HG03108 (cell line): ENCODE results near the gene ACSM5.

Experiments
- ATAC-seq: cut with Tn5 transposase; IDR thresholded peaks from one replicate; pipeline ENCODE4 v1.9.1; 2021; ENCODE audit warnings: moderate library complexity; ENCODE audit not compliant: unreplicated experiment

Gene ACSM5, protein sequence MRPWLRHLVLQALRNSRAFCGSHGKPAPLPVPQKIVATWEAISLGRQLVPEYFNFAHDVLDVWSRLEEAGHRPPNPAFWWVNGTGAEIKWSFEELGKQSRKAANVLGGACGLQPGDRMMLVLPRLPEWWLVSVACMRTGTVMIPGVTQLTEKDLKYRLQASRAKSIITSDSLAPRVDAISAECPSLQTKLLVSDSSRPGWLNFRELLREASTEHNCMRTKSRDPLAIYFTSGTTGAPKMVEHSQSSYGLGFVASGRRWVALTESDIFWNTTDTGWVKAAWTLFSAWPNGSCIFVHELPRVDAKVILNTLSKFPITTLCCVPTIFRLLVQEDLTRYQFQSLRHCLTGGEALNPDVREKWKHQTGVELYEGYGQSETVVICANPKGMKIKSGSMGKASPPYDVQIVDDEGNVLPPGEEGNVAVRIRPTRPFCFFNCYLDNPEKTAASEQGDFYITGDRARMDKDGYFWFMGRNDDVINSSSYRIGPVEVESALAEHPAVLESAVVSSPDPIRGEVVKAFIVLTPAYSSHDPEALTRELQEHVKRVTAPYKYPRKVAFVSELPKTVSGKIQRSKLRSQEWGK

DNA sequence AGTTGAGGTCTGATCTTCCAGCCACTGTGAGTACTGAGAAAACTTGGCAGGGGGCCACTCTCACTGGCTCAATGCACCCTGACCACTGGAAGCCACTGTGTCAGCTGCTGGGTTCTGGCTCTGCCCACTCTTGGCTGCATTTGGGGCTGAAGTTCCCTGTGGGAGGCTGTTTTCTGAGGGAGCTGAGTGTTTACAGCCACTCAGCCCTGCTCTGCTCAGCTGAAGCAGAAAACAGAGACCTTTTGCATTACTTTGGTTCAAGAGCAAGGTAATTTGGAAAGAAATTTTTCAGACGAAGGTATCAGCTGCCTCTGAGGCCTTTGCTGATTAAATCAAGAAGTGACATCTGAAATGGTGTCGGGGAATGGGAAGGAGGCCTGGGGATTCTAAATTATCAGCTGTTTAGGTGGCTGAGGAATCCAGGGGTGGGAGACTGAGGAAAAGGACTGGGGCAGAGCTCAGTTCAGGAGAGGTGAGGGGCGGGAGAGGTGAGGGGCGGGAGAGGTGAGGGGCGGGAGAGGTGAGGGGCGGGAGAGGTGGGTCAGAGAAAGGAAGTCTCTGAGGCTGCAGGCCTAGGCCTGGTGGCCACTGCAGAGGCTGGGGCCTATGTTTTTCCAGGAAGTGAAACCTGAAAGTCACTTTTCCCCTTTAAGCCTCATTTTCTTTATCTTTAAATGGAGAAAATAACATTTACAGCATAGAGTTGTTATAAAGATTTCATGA lies at the start of gene ACSM5:
Gene ACSM5 (plus strand): TSS at position 137 of the 723 bp plus-strand sequence. CDS start 1,951 bp downstream, outside the sequence.
- no peak for ATAC-seq

DNA sequence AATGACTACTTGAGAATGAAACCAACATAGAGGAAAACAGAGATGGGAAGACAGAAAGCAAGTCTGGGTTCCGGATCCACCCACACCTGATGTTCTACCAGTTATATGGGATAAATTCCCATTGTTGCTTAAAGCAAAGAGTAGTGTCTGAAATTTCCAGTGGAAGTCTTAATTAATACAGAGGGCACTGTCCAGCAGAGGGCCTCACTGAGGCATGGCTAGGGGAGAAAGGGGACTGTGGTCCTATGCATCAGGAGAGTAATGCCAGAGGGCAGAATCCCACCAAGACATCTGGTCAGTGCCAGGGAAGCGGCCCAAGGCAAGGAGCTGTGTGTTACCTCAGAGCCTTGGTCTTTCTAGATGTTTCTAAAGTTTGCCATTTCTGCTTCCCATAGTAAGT lies 49.3 kb upstream of the ACSM5 start:
- no peak for ATAC-seq

DNA sequence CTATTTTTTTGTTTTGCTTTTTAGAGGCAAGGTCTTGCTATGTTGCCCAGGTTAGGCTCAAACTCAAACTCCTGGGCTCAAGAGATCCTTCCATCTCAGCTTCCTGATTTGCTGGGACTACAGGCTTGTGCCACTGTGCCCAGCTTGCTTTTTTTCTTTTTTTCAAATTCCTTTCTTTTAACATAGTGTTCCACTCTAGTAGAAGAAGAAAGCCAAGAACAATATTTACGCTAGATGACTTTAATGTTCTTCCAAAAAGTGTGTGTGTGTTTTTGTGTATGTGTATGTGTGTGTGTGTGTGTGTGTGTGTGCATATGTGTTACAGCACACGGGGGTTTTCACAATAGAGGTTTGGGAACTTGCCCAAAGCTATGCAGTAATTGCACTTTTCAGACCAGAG lies 46.1 kb upstream of the ACSM5 start:
- ATAC-seq = no peak

DNA sequence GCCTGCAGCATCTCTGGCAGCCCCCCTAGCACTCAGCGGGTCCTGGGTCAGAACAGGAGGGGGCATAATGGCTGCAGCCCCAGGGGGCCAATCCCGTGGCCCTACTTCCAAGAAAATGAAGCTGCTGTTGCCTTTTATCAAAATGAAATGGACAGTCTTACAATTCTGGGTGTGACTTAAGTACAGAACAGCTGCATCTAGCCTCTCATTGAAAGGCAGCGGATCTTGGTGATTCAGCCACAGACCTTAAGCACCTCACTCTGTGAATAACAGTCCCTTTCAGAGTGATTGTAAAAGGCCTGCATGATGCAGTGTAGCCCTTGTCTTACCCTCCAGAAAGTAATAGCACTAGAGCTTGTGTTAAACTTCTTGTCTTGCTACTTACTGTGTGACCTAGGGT lies 45.3 kb upstream of the ACSM5 start:
- no peak for ATAC-seq

DNA sequence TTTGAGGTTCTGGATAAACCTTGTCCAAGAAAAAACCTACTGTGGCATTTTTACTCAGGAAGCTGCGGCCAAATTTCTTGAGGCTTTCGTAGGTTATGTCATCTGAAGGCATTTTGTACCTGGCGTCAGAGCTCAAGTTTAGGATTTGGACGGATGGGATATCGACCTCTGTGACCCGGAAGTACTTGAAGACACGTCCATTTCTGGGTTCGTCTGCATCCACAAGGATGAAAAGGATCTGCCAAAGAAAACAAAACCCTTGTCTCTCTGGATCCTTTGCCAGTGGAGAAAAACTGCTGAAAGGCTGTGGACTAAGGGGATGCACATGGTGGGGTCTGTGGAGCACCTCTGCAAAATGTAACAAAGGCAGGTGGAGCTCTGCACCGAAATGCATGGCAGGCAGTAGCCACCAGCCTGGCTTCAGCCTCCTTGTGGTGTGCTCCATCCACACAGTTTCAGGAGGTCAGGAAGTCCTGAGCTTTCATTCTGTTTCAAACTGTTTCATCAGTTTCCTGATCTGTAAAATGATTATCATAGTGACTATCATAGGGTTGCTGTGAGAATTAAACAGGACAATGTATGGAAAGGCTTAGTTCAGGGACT lies 39.8 kb upstream of the ACSM5 start:
- no peak for ATAC-seq

DNA sequence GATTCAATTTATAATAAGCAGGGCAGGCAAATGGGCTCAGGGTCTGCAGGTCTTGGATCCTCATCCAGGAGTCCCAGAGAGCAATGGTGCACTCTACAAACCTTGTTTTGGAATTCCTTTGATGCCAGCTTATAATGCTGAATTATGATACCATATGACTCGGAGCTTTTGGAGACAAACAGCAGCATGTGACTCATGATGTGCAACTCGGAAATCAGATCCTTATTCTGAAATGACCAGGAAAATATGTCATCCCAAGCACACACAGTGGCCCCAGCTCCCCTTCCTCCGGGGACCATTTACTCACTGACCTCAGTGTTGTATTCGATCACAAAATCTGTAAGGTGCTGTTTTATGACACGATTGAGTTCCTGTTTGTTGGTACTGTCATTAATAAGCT lies 36.6 kb upstream of the ACSM5 start:
- ATAC-seq = no peak

DNA sequence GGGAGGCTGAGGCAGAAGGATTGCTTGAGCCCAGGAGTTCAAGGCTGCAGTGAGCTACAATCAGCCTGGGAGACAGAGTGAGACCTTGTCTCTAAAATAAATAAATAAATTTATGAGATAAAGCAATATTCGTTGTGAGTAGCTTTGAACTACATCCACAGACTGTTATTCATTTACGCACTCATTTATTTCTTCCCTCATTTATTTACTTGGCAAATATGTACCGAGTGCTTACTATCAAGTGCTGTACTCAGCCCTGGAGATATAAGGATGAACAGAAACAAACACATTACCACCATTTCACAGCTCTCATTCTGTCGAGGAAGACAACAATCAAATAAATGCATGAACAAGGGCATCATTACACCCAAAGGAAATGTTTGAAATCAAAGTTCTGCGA lies 32.2 kb upstream of the ACSM5 start:
- ATAC-seq = no peak

DNA sequence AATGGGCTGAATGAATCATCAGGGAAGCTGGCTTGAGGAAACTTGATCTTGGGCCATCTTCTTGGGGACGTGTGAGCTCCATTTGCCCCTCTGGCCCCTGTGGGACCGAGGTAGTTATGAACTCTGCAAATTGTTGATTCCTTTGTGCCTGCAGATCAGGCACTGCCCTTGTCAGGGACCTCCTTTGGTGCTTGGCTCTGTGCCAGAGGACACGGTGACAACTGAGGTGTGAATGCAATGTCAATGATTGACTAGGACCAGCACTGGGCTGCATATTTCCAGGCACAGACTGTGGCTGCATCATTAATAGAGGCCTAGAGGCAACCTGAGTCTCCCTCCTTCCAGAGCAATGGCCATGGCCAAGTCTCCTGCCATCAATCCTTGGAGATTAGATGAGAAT lies 28.6 kb upstream of the ACSM5 start:
- no peak for ATAC-seq

DNA sequence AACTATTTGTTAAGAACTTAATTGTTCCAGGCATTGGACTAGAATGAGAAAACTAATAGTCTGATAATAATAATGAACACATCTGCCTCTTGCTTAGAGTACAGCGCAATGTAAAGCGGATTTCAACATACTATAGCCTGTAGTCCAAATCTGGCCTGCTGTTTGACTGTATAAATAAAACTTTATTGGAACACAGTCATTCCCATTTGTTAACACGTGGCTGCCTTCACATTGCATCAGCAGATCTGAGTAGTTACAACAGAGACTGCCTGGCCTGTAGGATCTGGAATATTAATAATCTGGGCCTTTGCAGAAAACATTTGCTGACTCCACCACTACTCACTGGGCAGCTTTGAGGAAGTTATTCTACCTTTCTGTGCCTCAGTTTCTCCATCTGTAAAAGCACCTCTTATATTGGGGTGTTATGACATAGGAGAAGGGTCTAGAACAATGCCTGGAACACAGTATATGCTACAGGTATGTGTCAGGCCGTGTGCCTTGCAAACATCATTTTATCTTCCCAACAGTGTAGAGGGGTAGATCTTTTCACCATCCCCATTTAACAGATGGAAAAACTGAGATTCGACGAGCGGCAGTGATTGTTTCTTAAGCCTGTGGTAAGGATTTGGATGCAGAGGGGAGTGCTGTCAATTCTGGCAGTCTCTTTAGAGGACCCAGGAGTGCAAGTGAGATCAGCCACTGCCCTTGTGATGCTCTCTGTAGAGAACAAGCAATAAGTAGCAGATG lies 27.0 kb upstream of the ACSM5 start:
- no peak for ATAC-seq

DNA sequence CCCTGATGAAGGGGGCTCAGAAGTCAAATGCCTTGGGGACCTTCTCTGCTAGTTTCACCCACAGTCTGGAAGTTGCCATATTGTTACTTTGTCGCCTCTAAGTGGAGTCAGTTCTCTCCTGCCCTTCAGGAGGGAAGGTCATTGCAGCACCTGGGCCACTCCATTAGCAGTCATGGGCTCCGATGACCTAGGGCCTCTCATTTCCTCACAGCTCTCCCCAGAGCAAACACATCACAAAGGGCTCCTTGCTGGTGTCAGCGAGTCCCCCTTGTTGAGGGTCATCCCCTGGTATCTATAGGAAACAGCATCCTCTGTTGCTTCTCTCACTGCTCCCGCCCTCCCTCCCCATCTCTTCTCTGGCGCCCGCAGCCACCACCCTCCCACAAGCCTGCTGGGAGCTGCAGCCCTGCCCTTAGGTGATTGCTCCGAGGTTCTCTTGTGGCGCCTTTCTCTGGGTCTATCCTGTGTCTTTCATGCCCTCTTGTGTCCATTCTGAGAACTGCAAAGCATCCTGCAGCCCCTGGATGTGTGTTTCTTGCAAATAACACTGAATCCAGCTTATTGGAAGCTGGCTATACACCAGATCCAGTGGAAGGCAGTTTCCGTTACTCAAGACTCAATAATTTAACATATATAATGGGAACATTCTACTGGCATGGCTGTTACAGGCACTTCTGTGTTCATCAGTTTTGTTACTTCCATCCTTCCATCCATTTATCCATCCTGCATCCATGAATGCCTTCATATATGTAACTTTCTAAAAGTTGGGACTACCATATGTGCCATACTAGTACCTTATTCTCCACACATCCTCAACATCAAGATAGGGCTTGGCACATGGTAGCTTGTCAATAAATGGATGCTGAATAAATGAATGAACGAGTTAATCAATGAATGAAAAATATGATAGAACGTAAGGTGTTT lies 26.0 kb upstream of the ACSM5 start:
- ATAC-seq = no peak

DNA sequence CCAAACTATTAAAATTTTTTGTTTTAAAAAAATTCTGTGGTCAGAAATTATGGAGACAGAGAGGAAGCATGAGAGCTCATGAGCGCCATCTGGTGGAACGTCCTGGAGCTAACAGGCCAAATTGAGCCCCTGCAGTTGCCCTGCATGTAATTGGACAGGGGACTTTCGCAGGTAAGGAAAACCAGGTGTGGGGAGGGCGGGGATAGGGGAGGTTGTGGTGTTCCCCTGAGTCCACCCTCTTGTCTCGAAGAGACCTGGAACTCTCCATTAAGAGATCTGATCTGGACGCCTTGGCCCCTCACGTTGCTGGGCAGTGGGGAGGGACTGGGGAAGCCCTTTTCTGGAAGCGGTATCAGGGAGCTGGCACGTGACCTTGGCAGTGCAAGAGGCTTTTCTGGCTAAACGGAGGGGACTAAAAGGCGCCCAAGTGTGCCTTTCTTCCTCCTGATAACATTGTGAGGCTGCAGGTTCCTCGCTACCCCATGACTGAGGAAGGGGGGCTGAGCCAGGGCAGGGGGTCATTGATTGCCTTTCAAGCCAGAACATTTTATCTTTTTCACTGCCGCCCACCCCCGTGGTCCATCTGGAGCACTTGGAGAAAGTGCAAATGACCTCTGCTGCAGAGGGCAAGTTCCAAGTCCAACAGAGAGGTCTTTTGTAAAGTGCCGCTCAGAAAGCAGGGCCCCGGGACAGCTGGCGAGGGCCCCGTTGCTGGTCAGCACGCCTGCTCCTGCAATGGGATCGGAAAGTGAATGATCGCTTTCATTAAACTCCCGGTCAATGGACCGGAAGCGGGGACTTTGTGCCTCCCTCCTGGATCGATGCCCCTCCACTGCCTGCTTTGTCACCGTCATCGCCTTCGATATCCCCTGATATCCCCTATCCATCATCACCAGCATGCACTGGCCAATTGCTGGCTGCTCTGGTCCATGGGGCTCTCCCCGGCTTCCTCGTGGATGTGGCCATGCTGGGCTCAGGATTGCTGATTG lies 23.2 kb upstream of the ACSM5 start:
- ATAC-seq = no peak

DNA sequence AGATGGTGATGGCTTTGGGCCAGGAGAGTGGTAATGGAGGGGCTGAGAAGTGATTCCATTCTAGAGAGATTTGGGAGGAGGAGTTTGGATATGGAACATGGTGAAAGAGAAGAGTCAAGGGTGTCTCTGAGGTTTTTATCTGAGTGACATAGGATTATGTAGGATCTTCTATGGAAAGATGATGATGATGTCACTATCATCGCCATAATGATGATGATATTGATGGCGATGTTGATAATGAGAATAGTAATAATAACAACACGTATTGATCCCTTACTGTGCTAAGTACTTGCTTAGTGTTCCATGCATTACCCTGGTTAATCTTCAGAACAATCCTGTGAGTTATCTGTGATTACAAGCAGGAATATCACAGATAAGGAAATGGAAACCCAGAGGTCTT lies 21.4 kb upstream of the ACSM5 start:
- ATAC-seq = no peak

DNA sequence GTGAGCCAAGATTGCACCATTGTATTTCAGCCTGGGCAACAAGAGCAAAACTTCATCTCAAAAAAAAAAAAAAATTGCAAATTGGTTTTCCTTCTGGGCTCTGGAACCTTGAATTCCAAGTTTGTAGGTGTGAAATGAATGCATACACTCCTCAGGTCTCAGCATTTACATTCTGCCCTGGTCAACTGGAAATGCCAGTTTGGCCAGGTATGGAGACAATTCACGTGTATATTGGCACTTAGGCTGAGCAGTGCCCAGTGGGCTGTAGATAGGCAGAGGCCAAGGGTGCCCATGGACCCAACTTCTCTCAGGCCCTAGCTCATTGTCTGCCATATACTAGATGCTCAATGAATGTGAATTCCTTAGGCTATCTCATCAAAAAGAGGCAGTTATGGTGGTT lies 20.5 kb upstream of the ACSM5 start:
- no peak for ATAC-seq

DNA sequence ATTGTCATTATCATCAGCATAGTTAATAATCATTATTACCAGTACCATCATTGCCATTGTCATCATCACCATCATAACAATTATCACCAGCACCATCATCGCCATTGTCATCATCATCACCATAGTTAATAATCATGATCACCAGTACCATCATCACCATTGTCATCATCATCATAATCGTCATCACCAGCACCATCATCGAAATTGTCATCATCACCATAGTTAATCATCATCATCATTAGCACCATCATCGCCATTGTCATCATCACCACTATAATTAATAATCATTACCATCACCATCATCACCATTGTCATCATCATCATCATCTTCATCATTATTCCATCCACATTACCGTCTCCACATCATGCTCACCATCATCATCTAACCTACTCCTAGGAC lies 18.3 kb upstream of the ACSM5 start:
- no peak for ATAC-seq

DNA sequence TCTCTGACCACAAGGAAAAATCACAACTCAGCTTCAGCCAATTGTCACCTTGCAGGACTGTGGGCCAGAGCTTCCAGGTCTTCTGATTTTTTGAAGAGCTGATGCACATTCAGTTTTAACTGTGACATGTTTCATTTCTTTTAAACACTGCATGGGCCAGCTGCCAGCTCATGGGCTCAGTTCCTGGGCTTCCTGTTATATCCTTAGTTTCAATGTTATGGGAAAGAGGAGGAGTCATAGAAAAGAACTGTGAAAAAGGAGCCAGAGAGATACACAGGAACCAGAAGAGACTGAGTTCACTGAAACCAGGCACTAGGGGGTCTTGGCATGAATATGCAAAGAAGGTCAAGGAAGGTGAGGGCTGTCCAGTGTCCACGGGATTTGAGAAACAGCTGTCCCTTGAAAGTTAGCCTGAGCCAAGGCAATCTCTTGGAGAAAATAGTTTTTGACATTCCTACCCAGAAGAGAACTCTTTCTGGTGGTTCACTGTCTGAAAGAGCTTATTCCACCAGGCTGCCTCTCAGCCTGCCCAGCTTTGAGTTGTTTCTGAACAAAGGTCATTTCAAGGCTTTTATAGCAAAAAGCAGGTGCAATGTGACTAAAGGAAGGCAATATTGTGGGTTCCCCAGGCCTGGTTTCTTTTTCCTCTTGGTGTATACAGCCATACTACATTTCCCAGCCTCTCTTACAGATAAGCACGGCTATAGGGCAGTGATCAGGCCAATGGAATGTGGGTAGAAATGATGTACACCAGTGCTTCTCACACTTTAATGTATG lies 15.3 kb upstream of the ACSM5 start:
- no peak for ATAC-seq

DNA sequence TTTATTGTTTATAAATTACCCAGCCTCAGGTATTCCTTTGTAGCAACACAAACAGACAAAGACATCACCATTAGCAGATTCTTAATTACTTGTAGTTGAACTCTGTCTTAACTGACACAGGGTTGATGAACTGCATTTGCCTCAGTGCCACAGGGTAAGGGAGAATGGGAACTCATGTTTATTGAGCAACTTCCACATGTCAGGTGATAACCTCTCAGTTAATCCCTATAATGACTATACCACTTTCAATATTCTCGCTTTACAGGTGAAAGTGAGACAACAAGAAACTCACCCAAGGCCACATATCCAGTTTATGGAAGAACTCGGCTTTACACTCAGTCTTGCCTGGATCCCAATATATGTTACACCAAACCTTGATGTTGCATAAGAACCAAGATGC lies 13.4 kb upstream of the ACSM5 start:
- ATAC-seq = no peak

DNA sequence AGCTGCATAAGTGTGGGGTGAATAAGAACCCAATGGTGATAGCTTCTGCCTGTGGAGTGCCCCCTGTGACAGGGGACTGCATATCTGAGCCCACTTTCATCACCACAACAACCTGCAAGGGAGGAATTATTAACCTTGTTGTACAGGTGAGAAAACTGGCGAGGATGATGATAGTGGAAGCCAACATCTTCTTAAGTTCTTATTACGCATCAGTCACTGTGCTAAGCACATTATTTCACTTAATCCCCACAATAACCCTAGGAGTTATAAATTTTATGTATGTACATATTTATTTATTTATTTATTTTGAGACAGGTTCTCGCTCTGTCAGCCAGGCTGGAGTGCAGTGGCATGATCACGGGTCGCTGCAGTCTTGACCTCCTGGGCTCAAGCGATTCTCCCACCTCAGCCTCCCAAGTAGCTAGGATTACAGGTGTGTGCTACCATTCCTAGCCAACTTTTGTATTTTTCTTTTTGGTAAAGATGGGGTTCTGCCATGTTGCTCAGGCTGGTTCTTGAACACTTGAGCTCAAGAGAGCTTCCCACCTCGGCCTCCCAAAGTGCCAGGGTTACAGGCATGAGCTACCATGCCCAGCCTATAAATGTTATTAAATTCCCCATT lies 12.4 kb upstream of the ACSM5 start:
- no peak for ATAC-seq
